NCI-H187 (cell line): ENCODE measurements around the gene OSGEP.

Experiments
- DNase-seq, 2 experiments: peaks; one replicate each; lab custom pipeline; 2025; lab: John Stamatoyannopoulos, UW

OSGEP gene

DNA sequence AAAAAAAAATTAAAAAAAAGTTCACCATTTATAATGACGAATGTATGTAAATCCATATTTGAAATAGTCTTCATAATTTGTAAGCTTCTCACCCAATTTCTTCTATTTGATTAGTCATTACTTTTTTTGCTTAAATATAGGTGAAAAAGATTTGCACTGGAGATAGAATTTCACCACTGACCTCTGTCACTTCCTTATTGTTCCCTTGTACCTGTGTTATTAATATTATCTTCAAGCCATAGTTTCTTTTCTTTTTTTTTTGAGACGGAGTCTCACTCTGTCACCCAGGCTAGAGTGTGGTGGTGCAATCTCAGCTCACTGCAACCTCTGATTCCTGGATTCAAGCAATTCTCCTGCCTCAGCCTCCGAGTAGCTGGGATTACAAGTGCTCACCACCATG is 57.1 kb downstream of the OSGEP start:
- DNase-seq: no peak
